PC-9 (cell line): ENCODE measurements around the gene SNCA. TPM values are rescaled to one million over a fixed set of nuclear protein-coding genes. Genes with fewer than 3 reads are reported as not detected.

Experiments used
- BruUV-seq: library from RNA; stranded (reverse); fragments of 400-500 nt; replicated peaks from 2 replicates; lab custom pipeline; 2021; lab: Mats Ljungman, UMichigan
- CTCF ChIA-PET: fragments of 300-600 bp; sonication (Branson Sonifier 250); formaldehyde crosslinking; loops from one replicate; lab custom pipeline; 2022; ENCODE audit warnings: antibody characterized with exemption; lab: Charles Lee
- POLR2A ChIA-PET: fragments of 300-600 bp; sonication (Branson Sonifier 250); formaldehyde crosslinking; loops from one replicate; lab custom pipeline; 2022; ENCODE audit warnings: antibody characterized with exemption; ENCODE audit not compliant: unreplicated experiment; lab: Charles Lee
- DNase-seq, 2 experiments: peaks; one replicate each; pipeline versions ENCODE4 v3.0.0 to v3.0.0-alpha.2; 2015 to 2022; ENCODE audit warnings: mixed read lengths in 1 of 2
- H2AFZ ChIP-seq: fragments of 200-600 bp; sonication (generic); 2 replicates; pipeline ENCODE4 v1.8.1; 2017; ENCODE audit warnings: antibody characterized with exemption
- H3F3A ChIP-seq: fragments of 200-600 bp; sonication (generic); 2 replicates; pipeline ENCODE4 v1.8.1; 2017; ENCODE audit warnings: antibody characterized with exemption, mild to moderate bottlenecking, low read depth; ENCODE audit not compliant: insufficient read depth
- H3K27ac ChIP-seq: fragments of 200-600 bp; sonication (generic); 2 replicates; pipeline ENCODE4 v1.6.1; 2016; ENCODE audit warnings: mixed run types
- H3K27me3 ChIP-seq: fragments of 200-600 bp; sonication (generic); 2 replicates; pipeline ENCODE4 v1.6.1; 2016; ENCODE audit warnings: low read depth, mixed run types; ENCODE audit not compliant: insufficient read depth
- H3K36me3 ChIP-seq: fragments of 200-600 bp; sonication (generic); 2 replicates; pipeline ENCODE4 v1.6.1; 2016; ENCODE audit warnings: low read depth, mixed run types
- H3K4me1 ChIP-seq: fragments of 200-600 bp; sonication (generic); replicated peaks from 2 replicates; pipeline ENCODE4 v1.6.1; 2016; ENCODE audit warnings: mixed run types; ENCODE audit not compliant: insufficient read depth
- H3K4me2 ChIP-seq: fragments of 200-600 bp; sonication (generic); 2 replicates; pipeline ENCODE4 v1.6.1; 2017; ENCODE audit warnings: mixed run types
- H3K4me3 ChIP-seq: fragments of 200-600 bp; sonication (generic); 2 replicates; pipeline ENCODE4 v1.6.1; 2016; ENCODE audit warnings: mixed run types
- H3K79me2 ChIP-seq: fragments of 200-600 bp; sonication (generic); 2 replicates; pipeline ENCODE4 v1.6.1; 2017; ENCODE audit warnings: low read depth, mixed run types
- H3K9me2 ChIP-seq: fragments of 200-600 bp; sonication (generic); 2 replicates; pipeline ENCODE4 v1.8.1; 2017; ENCODE audit warnings: mild to moderate bottlenecking; ENCODE audit not compliant: insufficient read depth
- H3K9me3 ChIP-seq: fragments of 200-600 bp; sonication (generic); 2 replicates; pipeline ENCODE4 v1.8.1; 2016; ENCODE audit warnings: low read depth; ENCODE audit not compliant: insufficient read depth
- H4K20me1 ChIP-seq: fragments of 200-600 bp; sonication (generic); 2 replicates; pipeline ENCODE4 v1.8.1; 2017; ENCODE audit not compliant: insufficient read depth
- CTCF ChIP-seq: fragments of 200-600 bp; sonication (generic); conservative IDR thresholded peaks from 2 replicates; pipeline ENCODE4 v1.6.1; 2017; ENCODE audit warnings: mixed run types, antibody characterized with exemption, mild to moderate bottlenecking, moderate library complexity
- EZH2 ChIP-seq: fragments of 200-600 bp; sonication (generic); IDR thresholded peaks from 2 replicates; pipeline ENCODE4 v1.8.0; 2017; ENCODE audit warnings: antibody characterized with exemption, low read depth
- intact Hi-C: fragments of 100-400 bp; cut with micrococcal nuclease; formaldehyde crosslinking; loops from one replicate; pipeline ENCODE4 v1.10.0; 2022; ENCODE audit not compliant: unreplicated experiment
- total RNA-seq: library from RNA; stranded (reverse); gene quantifications from 2 replicates; pipeline ENCODE4 v1.2.3, GENCODE V29; 2021

Gene SNCA
- total RNA-seq, 1 experiment from 2014 or later: 4.8 TPM

- DNase-seq: no peak
- H3K9me3 ChIP-seq: no peaks in the 10 kb centered on the region
- no peaks in the 10 kb centered on the region for H3K79me2 ChIP-seq
- no peaks in the 10 kb centered on the region for H3K27me3 ChIP-seq
- H4K20me1 ChIP-seq: no peaks in the 10 kb centered on the region
- H3K9me2 ChIP-seq: no peaks in the 10 kb centered on the region
- H3K27ac ChIP-seq: no peak overlapping the region
- H2AFZ ChIP-seq: no peak overlapping the region
- POLR2A ChIA-PET: no interaction called here
- H3K4me2 ChIP-seq: no peak overlapping the region
- H3K4me1 ChIP-seq: no peaks in the 10 kb centered on the region
- intact Hi-C loops: no loop called here
- TF ChIP-seq EZH2 (no peak), CTCF (no peak)
- H3K4me3 ChIP-seq: no peak overlapping the region
- no peaks in the 10 kb centered on the region for H3K36me3 ChIP-seq
- H3F3A ChIP-seq: no peaks in the 10 kb centered on the region
- CTCF ChIA-PET: no interaction called here
- no TSS peak for BruUV-seq
These were observed 121.3 kb downstream of the SNCA start for GRCh38 chr4:89715631-89716030.

GRCh38 chr4:89712827-89713226, 124.1 kb downstream of the SNCA start:
- H3K4me3 ChIP-seq: no peak overlapping the region
- H3K4me2 ChIP-seq: no peak overlapping the region
- no peak for TF ChIP-seq CTCF
- TF ChIP-seq EZH2: no peak
- H3F3A ChIP-seq: no peaks in the 10 kb centered on the region
- H3K79me2 ChIP-seq: no peaks in the 10 kb centered on the region
- H3K27ac ChIP-seq: no peak overlapping the region
- H3K36me3 ChIP-seq: no peaks in the 10 kb centered on the region
- no peaks in the 10 kb centered on the region for H3K9me3 ChIP-seq
- no peak overlapping the region for H2AFZ ChIP-seq
- CTCF ChIA-PET: no interaction called here
- H3K27me3 ChIP-seq: no peaks in the 10 kb centered on the region
- no peaks in the 10 kb centered on the region for H3K4me1 ChIP-seq
- no TSS peak for BruUV-seq
- no peak for DNase-seq
- H4K20me1 ChIP-seq: no peaks in the 10 kb centered on the region
- intact Hi-C loops: no loop called here
- H3K9me2 ChIP-seq: no peaks in the 10 kb centered on the region
- POLR2A ChIA-PET: no interaction called here

GRCh38 chr4:89712141-89712540, 124.8 kb downstream of the SNCA start:
- no peak overlapping the region for H3K27ac ChIP-seq
- ChIA-PET CTCF (no interaction called here), POLR2A (no interaction called here)
- BruUV-seq: no TSS peak
- H3F3A ChIP-seq: no peaks in the 10 kb centered on the region
- H3K4me2 ChIP-seq: no peak overlapping the region
- H3K9me3 ChIP-seq: no peaks in the 10 kb centered on the region
- no peak overlapping the region for H3K4me3 ChIP-seq
- H3K36me3 ChIP-seq: no peaks in the 10 kb centered on the region
- no peak for TF ChIP-seq CTCF
- TF ChIP-seq EZH2: no peak
- no peaks in the 10 kb centered on the region for H4K20me1 ChIP-seq
- no peaks in the 10 kb centered on the region for H3K79me2 ChIP-seq
- H2AFZ ChIP-seq: 0 out of 2 replicates have a peak overlapping the region, but pooled peaks have one; percentile 64
- H3K27me3 ChIP-seq: no peaks in the 10 kb centered on the region
- intact Hi-C loops: no loop called here
- no peaks in the 10 kb centered on the region for H3K4me1 ChIP-seq
- no peak for DNase-seq
- no peaks in the 10 kb centered on the region for H3K9me2 ChIP-seq
